OCI-LY3 (cell line): ENCODE results near the gene CSTPP1.

ENCODE experiments used
- CTCF ChIP-seq: fragments of 200-600, 300-600 bp; sonication (generic); IDR thresholded peaks from 2 replicates; pipeline ENCODE4 v1.5.1; 2014; ENCODE audit warnings: antibody characterized with exemption, low read length, low read depth
- EZH2phosphoT487 ChIP-seq: fragments of 200-600 bp; shearing (Covaris generic); IDR thresholded peaks from 2 replicates; pipeline ENCODE4 v1.6.1; 2018; ENCODE audit warnings: antibody characterized with exemption, mixed run types, low read depth

- TF ChIP-seq CTCF (no peak), EZH2phosphoT487 (no peak)
Observed at GRCh38 chr11:46961041-46961440, 24.5 kb downstream of the CSTPP1 start.
